ENCODE measurements around the gene JADE1.

DNA sequence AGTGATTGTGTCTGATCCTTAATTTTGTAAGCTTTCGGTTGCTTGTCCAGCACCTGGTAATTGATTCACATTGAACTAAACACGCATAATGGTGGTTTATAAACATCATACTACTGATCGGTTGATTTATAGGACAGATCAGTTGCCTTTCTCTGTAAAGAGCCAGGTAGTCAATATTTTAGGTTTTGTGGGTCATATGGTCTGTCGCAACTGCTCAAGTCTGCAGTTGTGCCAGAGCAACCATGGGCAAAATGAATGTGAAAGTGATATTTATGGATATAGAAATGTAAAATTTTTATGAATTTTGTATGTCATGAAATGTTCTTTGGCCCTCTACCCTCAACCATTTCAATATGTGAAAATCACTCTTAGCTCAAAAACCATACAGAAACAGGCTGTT, 8.9 kb downstream of the JADE1 start:
- TF ChIP-seq EP300 (IDR thresholded peaks at IDR 0.05) (no peak), POLR2A (IDR thresholded peaks at IDR 0.05) (no peak)
- TF ChIP-seq, protein P1, sequence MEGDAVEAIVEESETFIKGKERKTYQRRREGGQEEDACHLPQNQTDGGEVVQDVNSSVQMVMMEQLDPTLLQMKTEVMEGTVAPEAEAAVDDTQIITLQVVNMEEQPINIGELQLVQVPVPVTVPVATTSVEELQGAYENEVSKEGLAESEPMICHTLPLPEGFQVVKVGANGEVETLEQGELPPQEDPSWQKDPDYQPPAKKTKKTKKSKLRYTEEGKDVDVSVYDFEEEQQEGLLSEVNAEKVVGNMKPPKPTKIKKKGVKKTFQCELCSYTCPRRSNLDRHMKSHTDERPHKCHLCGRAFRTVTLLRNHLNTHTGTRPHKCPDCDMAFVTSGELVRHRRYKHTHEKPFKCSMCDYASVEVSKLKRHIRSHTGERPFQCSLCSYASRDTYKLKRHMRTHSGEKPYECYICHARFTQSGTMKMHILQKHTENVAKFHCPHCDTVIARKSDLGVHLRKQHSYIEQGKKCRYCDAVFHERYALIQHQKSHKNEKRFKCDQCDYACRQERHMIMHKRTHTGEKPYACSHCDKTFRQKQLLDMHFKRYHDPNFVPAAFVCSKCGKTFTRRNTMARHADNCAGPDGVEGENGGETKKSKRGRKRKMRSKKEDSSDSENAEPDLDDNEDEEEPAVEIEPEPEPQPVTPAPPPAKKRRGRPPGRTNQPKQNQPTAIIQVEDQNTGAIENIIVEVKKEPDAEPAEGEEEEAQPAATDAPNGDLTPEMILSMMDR (IDR thresholded peaks at IDR 0.05) = no peak

Data from suprapubic skin (tissue), 3 donors.